A673 (cell line): Measurements from ENCODE around the gene CFAP97D2. TPM values are rescaled to one million over a fixed set of nuclear protein-coding genes. Genes with fewer than 3 reads are reported as not detected.

Source experiments
- BruUV-seq: library from RNA; stranded (reverse); fragments of 400-500 nt; replicated peaks from 2 replicates; lab custom pipeline; 2021; lab: Mats Ljungman, UMichigan
- CTCF ChIA-PET: fragments of 300-600 bp; sonication (Branson Sonifier 250); formaldehyde crosslinking; loops from one replicate; lab custom pipeline; 2022; ENCODE audit warnings: antibody characterized with exemption; lab: Charles Lee
- POLR2A ChIA-PET: fragments of 300-600 bp; sonication (Branson Sonifier 250); formaldehyde crosslinking; loops from one replicate; lab custom pipeline; 2022; ENCODE audit warnings: antibody characterized with exemption; ENCODE audit not compliant: low non-redundant PET; lab: Charles Lee
- DNase-seq: peaks from one replicate; pipeline ENCODE4 v3.0.0-alpha.2; 2015; ENCODE audit warnings: low spot score
- H3K27ac ChIP-seq: fragments of 200-600 bp; sonication (generic); 2 replicates; pipeline ENCODE4 v1.5.1; 2016; ENCODE audit warnings: mixed run types, low read depth, mild to moderate bottlenecking, mixed read lengths, antibody characterized with exemption, low read length; ENCODE audit not compliant: poor library complexity, severe bottlenecking
- H3K27me3 ChIP-seq: fragments of 200-600 bp; sonication (generic); replicated peaks from 2 replicates; pipeline ENCODE4 v1.6.1; 2017; ENCODE audit warnings: mixed run types, low read depth, mild to moderate bottlenecking, mixed read lengths, antibody characterized with exemption, low read length; ENCODE audit not compliant: insufficient read depth, poor library complexity
- H3K36me3 ChIP-seq: fragments of 200-600 bp; sonication (generic); 2 replicates; pipeline ENCODE4 v1.6.1; 2016; ENCODE audit warnings: mixed run types, mild to moderate bottlenecking, mixed read lengths, antibody characterized with exemption, low read length; ENCODE audit not compliant: insufficient read depth, poor library complexity, severe bottlenecking
- H3K4me1 ChIP-seq: fragments of 200-600 bp; sonication (generic); 2 replicates; pipeline ENCODE4 v1.6.1; 2017; ENCODE audit warnings: mixed run types, mild to moderate bottlenecking, mixed read lengths, antibody characterized with exemption, low read length; ENCODE audit not compliant: insufficient read depth, poor library complexity, severe bottlenecking
- H3K4me3 ChIP-seq: fragments of 200-600 bp; sonication (generic); 2 replicates; pipeline ENCODE4 v1.5.1; 2016; ENCODE audit warnings: low read depth, mixed run types, mild to moderate bottlenecking, mixed read lengths, low read length; ENCODE audit not compliant: poor library complexity, severe bottlenecking
- H3K9me3 ChIP-seq: fragments of 200-600 bp; sonication (generic); 2 replicates; pipeline ENCODE4 v1.6.1; 2016; ENCODE audit warnings: mixed run types, low read depth, mild to moderate bottlenecking, mixed read lengths, antibody characterized with exemption, low read length; ENCODE audit not compliant: poor library complexity, severe bottlenecking
- EZH2 ChIP-seq: fragments of 200-600 bp; sonication (generic); IDR thresholded peaks from 2 replicates; pipeline ENCODE4 v1.6.1; 2017; ENCODE audit warnings: borderline replicate concordance, low read depth, mild to moderate bottlenecking, mixed read lengths, antibody characterized with exemption, low read length; ENCODE audit not compliant: poor library complexity, severe bottlenecking
- intact Hi-C: fragments of 100-400 bp; cut with micrococcal nuclease; formaldehyde crosslinking; loops from one replicate; pipeline ENCODE4 v1.10.0; 2022; ENCODE audit not compliant: unreplicated experiment
- total RNA-seq: library from RNA; stranded (reverse); gene quantifications from 2 replicates; pipeline ENCODE4 v1.2.3, GENCODE V29; 2021
- TF ChIP-seq, protein P1 (sequence below): fragments of 300-800, 200-600 bp; sonication (generic); conservative IDR thresholded peaks from 2 replicates; pipeline ENCODE4 v1.5.1; 2017; ENCODE audit warnings: low read depth, mild to moderate bottlenecking, antibody characterized with exemption, low read length, moderate library complexity, mixed read lengths

Gene CFAP97D2
- total RNA-seq, 1 experiment from 2014 or later, result not detected

DNA sequence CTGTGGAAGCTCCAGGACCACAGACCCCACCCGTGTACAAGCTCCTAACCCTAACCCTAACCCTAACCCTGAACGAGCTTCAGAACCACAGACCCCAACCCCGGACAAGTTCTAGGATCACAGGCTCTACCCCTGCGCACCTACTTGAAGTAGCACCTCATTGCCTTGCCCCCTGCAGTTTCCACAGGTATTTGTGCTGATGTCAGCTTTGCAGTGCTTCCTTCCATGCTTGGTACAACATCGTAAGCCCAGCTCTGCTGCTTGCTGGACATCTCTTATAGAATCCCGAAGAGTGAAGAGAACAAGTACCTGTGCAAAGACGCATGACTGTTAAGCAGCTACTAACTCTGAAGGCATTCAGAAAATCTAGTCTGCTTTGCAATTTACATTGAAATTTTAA is 34.9 kb downstream of the CFAP97D2 start:
- Histone ChIP-seq H3K36me3 (no peaks in the 10 kb centered on the region), H3K4me3 (no peak overlapping the region), H3K4me1 (peaks cover 4% of the 10 kb centered on the region), H3K9me3 (no peaks in the 10 kb centered on the region), H3K27ac (no peak overlapping the region), H3K27me3 (peaks cover 11% of the 10 kb centered on the region)
- DNase-seq, result no peak
- intact Hi-C loops, result no loop called here
- ChIA-PET CTCF (no interaction called here), POLR2A (interaction anchor here (0.7 kb wide), 1 partner anchor 15 kb away, joined by 7 read pairs; no protein-coding TSS in a partner anchor)
- TF ChIP-seq, protein P1, sequence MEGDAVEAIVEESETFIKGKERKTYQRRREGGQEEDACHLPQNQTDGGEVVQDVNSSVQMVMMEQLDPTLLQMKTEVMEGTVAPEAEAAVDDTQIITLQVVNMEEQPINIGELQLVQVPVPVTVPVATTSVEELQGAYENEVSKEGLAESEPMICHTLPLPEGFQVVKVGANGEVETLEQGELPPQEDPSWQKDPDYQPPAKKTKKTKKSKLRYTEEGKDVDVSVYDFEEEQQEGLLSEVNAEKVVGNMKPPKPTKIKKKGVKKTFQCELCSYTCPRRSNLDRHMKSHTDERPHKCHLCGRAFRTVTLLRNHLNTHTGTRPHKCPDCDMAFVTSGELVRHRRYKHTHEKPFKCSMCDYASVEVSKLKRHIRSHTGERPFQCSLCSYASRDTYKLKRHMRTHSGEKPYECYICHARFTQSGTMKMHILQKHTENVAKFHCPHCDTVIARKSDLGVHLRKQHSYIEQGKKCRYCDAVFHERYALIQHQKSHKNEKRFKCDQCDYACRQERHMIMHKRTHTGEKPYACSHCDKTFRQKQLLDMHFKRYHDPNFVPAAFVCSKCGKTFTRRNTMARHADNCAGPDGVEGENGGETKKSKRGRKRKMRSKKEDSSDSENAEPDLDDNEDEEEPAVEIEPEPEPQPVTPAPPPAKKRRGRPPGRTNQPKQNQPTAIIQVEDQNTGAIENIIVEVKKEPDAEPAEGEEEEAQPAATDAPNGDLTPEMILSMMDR, result no peak
- no peak for TF ChIP-seq EZH2
- no TSS peak for BruUV-seq

DNA sequence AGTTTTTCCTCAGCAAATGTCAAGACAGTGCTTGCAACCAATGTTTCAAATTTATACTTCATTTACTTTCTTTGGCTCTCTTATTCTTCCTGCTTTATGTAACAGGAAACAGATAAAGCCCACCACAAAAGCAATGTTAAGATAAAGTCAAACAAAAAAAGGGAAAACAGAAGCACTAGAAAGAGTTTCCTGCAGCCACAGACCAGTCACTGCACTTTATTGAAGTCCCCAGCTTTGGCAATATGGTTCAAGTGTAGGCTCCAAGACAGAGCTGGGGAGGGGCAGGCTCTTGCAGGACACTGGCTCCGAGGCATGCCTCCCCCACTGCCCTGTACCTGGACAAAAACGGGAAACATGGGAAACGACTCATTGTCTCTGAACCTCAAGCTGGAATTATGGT is 40.3 kb downstream of the CFAP97D2 start:
- intact Hi-C loops, result no loop called here
- Histone ChIP-seq H3K36me3 (no peaks in the 10 kb centered on the region), H3K27me3 (peaks cover 6% of the 10 kb centered on the region), H3K9me3 (no peaks in the 10 kb centered on the region), H3K4me3 (no peak overlapping the region), H3K27ac (no peak overlapping the region), H3K4me1 (no peaks in the 10 kb centered on the region)
- POLR2A ChIA-PET, result no interaction called here
- no TSS peak for BruUV-seq
- TF ChIP-seq, protein P1, result no peak
- no peak for TF ChIP-seq EZH2
- no peak for DNase-seq
- CTCF ChIA-PET, result no interaction called here

DNA sequence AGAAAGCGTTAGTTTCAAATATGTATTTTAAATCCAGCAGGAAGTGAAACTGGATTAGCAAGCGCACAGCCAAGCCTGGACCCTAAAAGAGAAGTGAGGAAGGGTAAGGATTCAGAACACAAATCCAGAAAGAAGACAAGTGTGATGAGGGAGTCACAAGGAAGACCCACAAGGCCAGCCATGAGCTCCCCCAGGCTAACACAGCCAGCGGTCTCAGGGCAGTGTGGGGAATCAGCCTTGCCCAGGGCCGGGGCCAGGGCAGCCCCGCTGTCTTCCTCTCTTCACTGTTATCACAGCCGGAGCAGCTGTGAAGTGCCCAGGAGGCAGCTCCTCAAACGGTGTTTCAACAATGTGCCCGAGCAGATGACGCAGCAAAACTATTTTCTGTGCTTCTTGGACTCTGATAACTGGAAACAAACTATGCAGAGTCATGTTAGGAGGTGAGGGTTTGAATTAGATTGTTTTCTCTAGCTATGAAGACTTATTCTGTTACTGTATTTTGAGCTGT is 43.5 kb downstream of the CFAP97D2 start:
- H3K4me3 ChIP-seq, result no peak overlapping the region
- no peaks in the 10 kb centered on the region for H3K9me3 ChIP-seq
- intact Hi-C loops, result no loop called here
- no TSS peak for BruUV-seq
- no peak for DNase-seq
- POLR2A ChIA-PET, result no interaction called here
- H3K4me1 ChIP-seq, result no peaks in the 10 kb centered on the region
- H3K27me3 ChIP-seq, result no peaks in the 10 kb centered on the region
- TF ChIP-seq EZH2, result no peak
- TF ChIP-seq, protein P1, result no peak
- CTCF ChIA-PET, result no interaction called here
- H3K27ac ChIP-seq, result no peak overlapping the region
- H3K36me3 ChIP-seq, result no peaks in the 10 kb centered on the region
